GM12865 (cell line): Measurements from ENCODE around the gene NHS.

Source experiments
- DNase-seq: peaks from one replicate; pipeline ENCODE4 v3.0.0; 2010; ENCODE audit warnings: low read depth
- H3K4me3 ChIP-seq: 2 replicates; pipeline ENCODE4 v1.5.1; 2011; ENCODE audit warnings: mild to moderate bottlenecking, low read depth, low read length, control low read depth
- TF ChIP-seq, protein P1 (sequence below): IDR thresholded peaks from 2 replicates; pipeline ENCODE4 v1.5.1; 2011; ENCODE audit warnings: low read length, control low read depth, low read depth, inconsistent platforms; ENCODE audit not compliant: insufficient read depth; ENCODE audit errors: missing control alignments

Gene NHS

GRCh38 chrX:17774053-17774452, 399.1 kb downstream of the NHS start:
- no peak for DNase-seq
- no peak overlapping the region for H3K4me3 ChIP-seq

GRCh38 chrX:17778997-17779396, 404.0 kb downstream of the NHS start:
- TF ChIP-seq, protein P1, sequence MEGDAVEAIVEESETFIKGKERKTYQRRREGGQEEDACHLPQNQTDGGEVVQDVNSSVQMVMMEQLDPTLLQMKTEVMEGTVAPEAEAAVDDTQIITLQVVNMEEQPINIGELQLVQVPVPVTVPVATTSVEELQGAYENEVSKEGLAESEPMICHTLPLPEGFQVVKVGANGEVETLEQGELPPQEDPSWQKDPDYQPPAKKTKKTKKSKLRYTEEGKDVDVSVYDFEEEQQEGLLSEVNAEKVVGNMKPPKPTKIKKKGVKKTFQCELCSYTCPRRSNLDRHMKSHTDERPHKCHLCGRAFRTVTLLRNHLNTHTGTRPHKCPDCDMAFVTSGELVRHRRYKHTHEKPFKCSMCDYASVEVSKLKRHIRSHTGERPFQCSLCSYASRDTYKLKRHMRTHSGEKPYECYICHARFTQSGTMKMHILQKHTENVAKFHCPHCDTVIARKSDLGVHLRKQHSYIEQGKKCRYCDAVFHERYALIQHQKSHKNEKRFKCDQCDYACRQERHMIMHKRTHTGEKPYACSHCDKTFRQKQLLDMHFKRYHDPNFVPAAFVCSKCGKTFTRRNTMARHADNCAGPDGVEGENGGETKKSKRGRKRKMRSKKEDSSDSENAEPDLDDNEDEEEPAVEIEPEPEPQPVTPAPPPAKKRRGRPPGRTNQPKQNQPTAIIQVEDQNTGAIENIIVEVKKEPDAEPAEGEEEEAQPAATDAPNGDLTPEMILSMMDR = no peak
- DNase-seq = no peak
- H3K4me3 ChIP-seq = no peak overlapping the region

More at GRCh38 chrX:17774053-17774452, 399.1 kb downstream of the NHS start:
- TF ChIP-seq, protein P1 = no peak

GRCh38 chrX:17779434-17779833, 404.4 kb downstream of the NHS start:
- H3K4me3 ChIP-seq = no peak overlapping the region
- TF ChIP-seq, protein P1 = no peak
- no peak for DNase-seq
